ENCODE measurements around the gene MYO1H. TPM values are rescaled to one million over a fixed set of nuclear protein-coding genes. Genes with fewer than 3 reads are reported as not detected.

MYO1H gene
- total RNA-seq, 1 experiment from 2014 or later, result 0.26 TPM

DNA sequence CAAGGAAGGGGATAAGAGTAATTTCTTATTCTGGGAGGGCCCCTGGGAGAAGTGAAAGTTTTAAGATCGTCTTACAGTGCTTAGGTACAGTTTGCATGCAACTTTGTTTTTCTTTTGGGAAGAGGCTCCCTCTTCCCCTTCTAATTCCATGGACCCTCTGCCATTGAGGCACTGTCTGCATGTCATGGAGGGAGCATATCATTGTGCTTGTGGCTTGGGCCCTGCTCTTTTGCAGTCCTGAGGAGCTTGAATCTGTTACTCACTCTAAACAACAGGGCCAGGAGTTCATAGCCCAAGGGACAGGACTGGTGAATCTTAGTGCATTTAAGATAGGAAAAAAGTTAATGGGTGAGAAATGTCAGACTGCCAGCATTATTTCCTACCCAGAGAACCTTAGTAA is 132.1 kb downstream of the MYO1H start:
- H3K56ac ChIP-seq (ENCODE audit: insufficient read length, low read depth, low read length), result no peak overlapping the region
- no peak overlapping the region for H3K23ac ChIP-seq (ENCODE audit: insufficient read length, low read depth, low read length)
- no peaks in the 10 kb centered on the region for H3K27me3 Mint-ChIP-seq (ENCODE audit: low read depth)
- H3K4me2 ChIP-seq (ENCODE audit: insufficient read depth, insufficient read length, low read length), result no peak overlapping the region
- no peak overlapping the region for H4K8ac ChIP-seq (replicated peaks; ENCODE audit: insufficient read length, low read depth, low read length)
- H3K79me2 ChIP-seq (ENCODE audit: insufficient read depth, low read length), result peaks cover 22% of the 10 kb centered on the region; the same call in 1 of the 2 replicates
- no peak overlapping the region for H2BK120ac ChIP-seq (ENCODE audit: low read depth, low read length, poor library complexity, severe bottlenecking)
- TF ChIP-seq, protein P1, sequence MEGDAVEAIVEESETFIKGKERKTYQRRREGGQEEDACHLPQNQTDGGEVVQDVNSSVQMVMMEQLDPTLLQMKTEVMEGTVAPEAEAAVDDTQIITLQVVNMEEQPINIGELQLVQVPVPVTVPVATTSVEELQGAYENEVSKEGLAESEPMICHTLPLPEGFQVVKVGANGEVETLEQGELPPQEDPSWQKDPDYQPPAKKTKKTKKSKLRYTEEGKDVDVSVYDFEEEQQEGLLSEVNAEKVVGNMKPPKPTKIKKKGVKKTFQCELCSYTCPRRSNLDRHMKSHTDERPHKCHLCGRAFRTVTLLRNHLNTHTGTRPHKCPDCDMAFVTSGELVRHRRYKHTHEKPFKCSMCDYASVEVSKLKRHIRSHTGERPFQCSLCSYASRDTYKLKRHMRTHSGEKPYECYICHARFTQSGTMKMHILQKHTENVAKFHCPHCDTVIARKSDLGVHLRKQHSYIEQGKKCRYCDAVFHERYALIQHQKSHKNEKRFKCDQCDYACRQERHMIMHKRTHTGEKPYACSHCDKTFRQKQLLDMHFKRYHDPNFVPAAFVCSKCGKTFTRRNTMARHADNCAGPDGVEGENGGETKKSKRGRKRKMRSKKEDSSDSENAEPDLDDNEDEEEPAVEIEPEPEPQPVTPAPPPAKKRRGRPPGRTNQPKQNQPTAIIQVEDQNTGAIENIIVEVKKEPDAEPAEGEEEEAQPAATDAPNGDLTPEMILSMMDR (conservative IDR thresholded peaks at IDR 0.05), result no peak
- no peak overlapping the region for H2BK12ac ChIP-seq (ENCODE audit: insufficient read length, low read depth, low read length)
- no peak overlapping the region for H2AK5ac ChIP-seq (ENCODE audit: insufficient read length, low read length)
- no peak overlapping the region for H3K9ac ChIP-seq (ENCODE audit: extremely low read depth, insufficient read length, low read length)
- no peak overlapping the region for H3K27ac Mint-ChIP-seq
- H3K4me1 ChIP-seq (ENCODE audit: insufficient read depth, low read length), result peaks cover 4% of the 10 kb centered on the region; the same call in 1 of the 2 replicates
- no peaks in the 10 kb centered on the region for H3K27me3 ChIP-seq (ENCODE audit: insufficient read depth, low read length)
- no peak overlapping the region for H3K27ac ChIP-seq (ENCODE audit: insufficient read length, low read depth, low read length)
- no CpG with 5 or more reads among the region's 1 CpG for WGBS (ENCODE audit: extremely low coverage, insufficient read length, low lambda C conversion rate)
- no peak overlapping the region for H4K5ac ChIP-seq (ENCODE audit: insufficient read length, low read depth, low read length)
- H2BK5ac ChIP-seq (ENCODE audit: insufficient read length, low read length), result no peak overlapping the region
- no peak overlapping the region for H3K14ac ChIP-seq (ENCODE audit: insufficient read depth, low read length)
- H3K36me3 Mint-ChIP-seq (ENCODE audit: insufficient read depth in 1 of 3, low read depth in 3 of 3), result peaks cover 2 to 12% (median 11%) of the 10 kb centered on the region in 3 experiments; a peak in 5 of 7 replicates
- no peaks in the 10 kb centered on the region for H3K9me3 ChIP-seq (ENCODE audit: control insufficient read depth, low read depth, low read length)
- peaks cover 21% of the 10 kb centered on the region for H3K23me2 ChIP-seq (ENCODE audit: insufficient read length, low read depth, low read length, poor library complexity, severe bottlenecking)
- no peak overlapping the region for H2BK20ac ChIP-seq (ENCODE audit: low read depth, low read length, poor library complexity, severe bottlenecking)
- H2BK15ac ChIP-seq (ENCODE audit: low read depth, low read length), result no peak overlapping the region
- peaks cover 17 to 23% of the 10 kb centered on the region in 2 experiments for H3K4me1 Mint-ChIP-seq
- H3T11ph ChIP-seq (ENCODE audit: low read length), result no peak overlapping the region
- no peak overlapping the region for H3K18ac ChIP-seq (ENCODE audit: insufficient read length, low read depth, low read length)
- no peak overlapping the region for H4K91ac ChIP-seq (ENCODE audit: insufficient read length, low read depth, low read length)
- DNase-seq, result no peak
- H3K79me1 ChIP-seq (ENCODE audit: insufficient read depth, low read depth, low read length, poor library complexity, severe bottlenecking), result peaks cover 6% of the 10 kb centered on the region
- no peak overlapping the region for H3K4me3 Mint-ChIP-seq
- H3K9me3 Mint-ChIP-seq, result no peaks in the 10 kb centered on the region
- H4K20me1 ChIP-seq (ENCODE audit: control insufficient read depth, insufficient read depth, insufficient read length), result no peaks in the 10 kb centered on the region
- H2AFZ ChIP-seq (ENCODE audit: low read length), result no peak overlapping the region
- no peak overlapping the region for H3K4ac ChIP-seq (ENCODE audit: low read depth, low read length)

Data from H9 (cell line).